NOMO-1 (cell line): ENCODE measurements around the gene BLM.
A peak's percentile ranks its signal among the peaks of the same experiment; 100 is the strongest.

Experiments
- DNase-seq, 2 experiments: peaks; one replicate each; lab custom pipeline; 2025; ENCODE audit not compliant: unreplicated experiment in 2 of 2; lab: John Stamatoyannopoulos, UW

Gene BLM

GRCh38 chr15:90691369-90691768 is 25.8 kb upstream of the BLM start:
- no peak for DNase-seq

DNA sequence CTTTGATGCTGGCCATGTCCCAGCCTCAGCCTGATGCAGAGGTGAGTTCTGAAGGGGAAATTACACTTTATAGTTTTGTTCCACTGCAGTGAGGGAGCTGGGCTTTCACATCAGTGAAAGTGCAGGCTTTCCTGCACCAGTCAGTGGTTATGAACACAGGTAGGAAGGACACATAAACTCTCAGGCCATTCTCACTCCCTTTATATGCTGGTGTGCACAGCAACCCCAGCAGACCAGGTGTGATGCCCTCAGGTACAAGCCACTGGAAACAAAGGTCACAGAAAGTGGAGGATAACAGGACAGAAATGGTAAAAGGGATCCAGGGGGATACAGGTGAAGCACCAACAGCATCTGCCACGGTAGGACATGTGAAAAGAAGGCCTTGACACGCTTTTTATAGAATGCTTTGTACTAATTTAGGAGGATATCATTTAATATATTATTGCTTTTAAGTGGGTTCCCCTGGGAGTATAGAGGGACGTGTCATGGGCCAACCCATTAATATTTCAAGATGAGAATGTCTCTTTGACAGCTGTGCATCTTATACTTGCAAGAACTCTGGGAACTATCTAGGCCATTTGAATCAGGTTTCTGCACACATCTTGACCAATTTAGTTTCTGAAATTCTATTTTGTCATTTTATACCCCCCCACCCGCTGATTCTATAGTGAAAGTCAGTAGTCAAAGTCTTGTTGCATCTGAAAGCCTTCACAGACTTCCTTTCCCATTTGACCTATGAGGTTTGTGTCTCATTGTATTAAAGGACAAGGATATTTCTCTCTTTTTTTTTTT is 25.0 kb upstream of the BLM start:
- no peak for DNase-seq

DNA sequence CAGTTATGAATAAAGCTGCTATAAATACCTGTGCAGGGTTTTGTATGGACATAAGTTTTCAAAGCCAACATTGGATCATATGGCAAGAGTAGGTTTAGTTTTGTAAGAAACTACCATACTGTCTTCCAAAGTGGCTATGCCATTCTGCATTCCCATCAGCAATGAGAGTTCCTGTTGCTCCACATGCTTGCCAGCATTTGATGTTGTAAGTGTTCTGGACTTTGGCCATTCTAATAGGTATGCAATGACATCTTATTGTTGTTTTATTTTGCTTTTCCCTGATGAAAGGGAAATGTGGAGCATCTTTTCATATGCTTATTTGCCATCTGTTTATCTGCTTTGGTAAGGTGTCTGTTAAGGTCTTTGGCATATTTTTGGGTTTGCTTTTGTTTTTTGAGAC is 22.2 kb upstream of the BLM start:
- no peak for DNase-seq

- no peak for DNase-seq
Observed at GRCh38 chr15:90697175-90697574, 20.0 kb upstream of the BLM start.

GRCh38 chr15:90698629-90699028 is 18.5 kb upstream of the BLM start:
- DNase-seq: no peak

DNA sequence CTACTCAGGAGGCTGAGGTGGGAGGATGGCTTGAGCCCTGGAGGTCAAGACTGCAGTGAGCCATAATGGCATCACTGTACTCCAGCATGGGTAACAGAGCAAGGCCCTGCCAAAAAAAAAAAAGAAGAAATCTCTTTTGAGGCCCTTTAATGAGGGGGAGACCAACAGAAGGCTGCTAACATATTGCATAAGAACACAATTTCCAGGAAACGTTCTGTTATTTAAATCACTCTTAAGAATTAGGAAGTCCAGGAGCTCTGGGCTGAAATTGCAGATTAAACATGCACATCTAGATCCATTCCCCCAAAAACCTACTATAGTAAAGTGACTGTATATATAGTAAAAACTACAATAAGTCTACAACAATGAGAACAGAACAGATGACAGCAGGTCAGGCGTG is 16.1 kb upstream of the BLM start:
- peak; percentile 77 to 86 for DNase-seq

DNA sequence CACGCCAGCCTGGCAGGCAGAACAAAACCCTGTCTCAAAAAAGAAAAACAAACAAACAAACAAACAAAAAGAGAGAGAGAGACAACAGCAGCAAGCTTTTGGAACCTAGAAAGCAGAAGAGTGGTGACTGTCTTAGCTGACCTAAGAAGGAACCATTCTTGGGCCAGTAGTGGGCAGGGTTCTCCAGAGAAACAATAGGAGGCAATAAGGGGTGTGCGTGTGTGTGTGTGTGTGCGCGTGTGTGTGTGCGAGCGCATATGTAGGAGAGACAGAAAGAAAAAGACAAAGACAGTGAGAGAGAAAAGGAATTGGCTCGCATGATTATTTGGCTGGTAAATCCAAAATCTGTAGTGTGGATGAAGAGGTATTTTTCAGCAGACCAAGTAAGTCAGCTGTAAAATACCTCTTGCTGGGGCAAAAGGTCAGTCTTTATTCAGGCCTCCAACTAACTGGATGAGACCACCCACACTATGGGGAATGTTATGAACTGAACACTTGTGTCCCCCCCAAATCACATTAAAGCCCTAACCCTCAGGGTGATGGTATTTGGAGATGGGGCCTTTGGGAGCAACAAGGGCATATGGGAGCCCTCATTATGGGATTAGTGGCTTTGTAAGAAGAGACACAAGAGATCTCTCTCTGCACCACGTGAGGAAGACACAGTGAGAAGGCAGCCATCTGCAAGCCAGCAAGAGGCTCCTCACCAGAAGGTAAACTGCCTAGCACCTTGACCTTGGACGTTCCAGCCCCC is 15.1 kb upstream of the BLM start:
- DNase-seq: peak; percentile 57 to 69

DNA sequence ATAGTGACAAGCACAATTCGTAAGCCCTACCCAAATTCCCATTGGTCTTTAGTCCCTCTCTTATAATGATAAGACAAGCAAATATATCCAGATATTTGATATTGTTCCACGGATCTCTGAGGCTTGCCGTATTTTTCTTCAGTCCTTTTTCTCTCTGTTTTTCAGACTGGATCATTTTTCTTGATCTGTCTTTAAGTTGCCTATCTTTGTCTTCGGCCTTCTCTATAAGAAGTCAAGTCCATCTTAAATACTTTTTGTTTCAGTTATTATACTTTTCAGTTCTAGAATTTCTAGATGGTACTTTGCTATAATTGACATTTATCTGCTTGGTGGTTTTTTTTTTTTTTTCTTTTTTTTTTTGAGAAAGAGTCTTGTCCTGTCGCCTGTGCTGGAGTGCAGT is 13.7 kb upstream of the BLM start:
- DNase-seq: no peak

GRCh38 chr15:90705212-90705611 is 11.9 kb upstream of the BLM start:
- no peak for DNase-seq

DNA sequence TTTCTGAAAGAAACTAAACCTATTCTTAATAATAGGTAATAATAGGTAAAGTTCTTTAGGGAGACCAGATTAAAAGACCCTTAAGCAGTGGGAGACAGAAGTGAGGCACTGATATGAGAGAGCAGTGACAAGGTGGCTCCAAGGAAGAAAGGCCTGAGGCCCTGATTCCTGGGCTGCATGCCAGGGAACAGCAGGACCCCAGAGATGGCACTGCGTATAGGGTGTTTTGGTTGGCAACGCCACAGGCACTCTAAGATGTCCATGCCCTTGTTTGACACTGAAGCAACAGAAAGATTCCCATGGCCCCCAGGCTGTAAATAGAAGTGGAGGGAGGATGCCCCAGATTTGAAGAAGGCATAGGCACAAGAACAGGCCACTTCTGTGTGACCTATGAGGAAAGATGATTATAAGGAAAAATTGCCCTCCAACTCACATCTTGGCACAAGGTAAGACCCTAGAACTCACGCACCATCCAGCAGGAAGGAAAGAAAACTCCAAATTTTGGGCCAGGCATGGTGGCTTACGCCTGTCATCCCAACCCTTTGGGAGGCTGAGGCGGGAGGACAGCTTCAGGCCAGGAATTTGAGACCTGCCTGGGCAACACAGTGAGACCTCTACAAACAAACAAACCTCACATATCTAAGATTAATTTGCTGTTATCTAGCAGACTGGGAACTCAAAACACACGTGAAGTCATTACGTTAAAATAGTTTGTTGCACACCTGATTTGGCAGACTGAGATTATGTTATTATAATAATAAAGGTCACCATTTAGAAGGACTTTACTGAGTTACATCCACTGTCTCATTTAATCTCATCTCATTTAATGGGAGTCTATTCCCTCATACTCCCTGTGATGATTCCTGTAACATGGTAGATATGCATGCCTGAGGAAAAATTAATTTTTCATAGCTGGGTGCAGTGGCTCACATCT is 10.5 kb upstream of the BLM start:
- DNase-seq: no peak

- no peak for DNase-seq
Observed at GRCh38 chr15:90707489-90707888, 9.7 kb upstream of the BLM start.

- no peak for DNase-seq
Observed at GRCh38 chr15:90708516-90708915, 8.6 kb upstream of the BLM start.

DNA sequence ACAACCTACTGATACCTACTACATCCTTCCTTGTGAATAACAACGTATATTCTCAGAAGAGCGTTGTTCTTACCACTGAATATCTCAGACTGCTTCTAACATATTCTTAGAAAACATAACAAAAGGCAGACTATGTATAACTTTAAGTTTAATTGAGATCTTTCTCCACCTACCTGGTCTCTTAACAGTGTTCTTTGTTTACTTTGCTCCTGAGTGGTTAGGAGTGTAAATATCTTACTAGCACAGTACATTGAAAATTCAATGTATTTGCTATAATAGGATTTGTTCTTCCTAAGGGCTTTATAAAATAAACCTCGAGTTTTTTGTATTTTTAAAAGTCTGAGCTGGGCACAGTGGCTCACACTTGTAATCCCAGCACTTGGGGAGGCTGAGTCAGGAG is 7.9 kb upstream of the BLM start:
- DNase-seq: no peak

DNA sequence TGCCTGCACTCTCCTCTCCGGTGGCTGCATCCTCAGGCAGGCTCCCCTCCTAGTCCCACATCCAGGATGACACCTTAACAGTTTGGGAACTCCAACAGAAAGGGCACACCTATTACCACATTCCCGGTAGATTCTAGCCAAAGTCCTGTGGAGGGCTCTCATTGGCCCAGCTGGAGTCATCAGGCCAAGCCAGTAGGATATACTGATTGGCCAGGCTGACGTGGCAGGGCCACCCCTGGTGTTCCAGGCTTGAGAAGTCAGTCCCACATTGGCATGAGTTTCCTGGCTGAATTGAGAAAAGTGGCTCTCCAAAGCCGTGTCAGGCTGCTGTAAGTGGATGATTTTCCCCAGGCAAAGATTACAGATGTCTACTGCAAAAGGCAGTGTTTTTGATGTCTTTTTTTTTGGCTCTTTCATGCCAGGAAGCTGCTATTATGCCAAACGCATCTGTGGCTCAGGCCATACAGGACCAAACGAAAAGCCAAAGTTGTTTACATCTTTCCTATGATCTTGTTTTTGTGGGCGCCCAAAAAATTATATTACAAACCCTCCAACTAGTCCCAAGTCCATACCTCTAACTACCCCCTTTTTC is 6.6 kb upstream of the BLM start:
- DNase-seq: no peak

DNA sequence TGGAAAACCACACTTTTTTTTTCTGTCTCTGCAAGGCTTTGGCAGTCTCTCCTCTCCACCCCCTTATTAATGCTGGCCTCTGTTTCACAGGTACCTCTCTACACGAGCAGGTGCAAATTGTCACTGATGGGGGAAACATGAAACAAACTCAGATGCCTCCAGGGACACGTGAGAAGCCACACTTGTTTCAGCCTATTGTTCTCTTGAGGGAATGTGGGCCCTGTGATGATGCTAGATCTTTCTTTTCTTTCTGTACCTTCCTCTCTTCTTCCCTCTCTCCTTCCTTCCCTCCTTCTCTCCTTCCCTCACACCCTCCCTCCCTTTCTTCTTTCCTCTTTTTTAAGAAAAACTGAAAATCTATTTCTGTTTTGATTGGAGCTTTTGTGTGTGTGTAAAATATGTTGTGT is 5.7 kb upstream of the BLM start:
- DNase-seq: no peak

GRCh38 chr15:90711842-90712241 is 5.3 kb upstream of the BLM start:
- DNase-seq: peak in 1 of 2 experiments; percentile 32

DNA sequence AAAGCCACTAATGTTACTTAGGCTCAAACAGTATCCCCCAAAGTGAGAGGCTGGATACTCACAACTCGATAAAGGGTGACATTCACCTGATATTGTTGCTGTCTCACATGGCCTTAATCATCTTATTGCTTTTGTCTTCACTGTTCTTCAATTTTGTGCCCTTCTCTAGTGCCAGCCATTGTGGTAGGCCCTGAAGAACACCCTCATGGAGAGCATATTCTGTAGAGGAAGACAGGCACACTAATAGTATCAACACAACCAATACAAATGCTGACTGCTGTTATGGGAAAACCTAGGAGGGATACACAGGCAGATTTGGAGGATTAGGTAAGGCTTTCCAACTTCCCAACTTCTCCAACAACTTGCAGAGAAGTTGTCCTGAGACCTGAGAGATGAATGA is 4.1 kb upstream of the BLM start:
- DNase-seq: no peak

- DNase-seq: no peak
Observed at GRCh38 chr15:90716317-90716975, 700 bp upstream of the BLM start.

GRCh38 chr15:90718232-90718631 is 1.1 kb downstream of the BLM start:
- no peak for DNase-seq

GRCh38 chr15:90720131-90720530 is 3.0 kb downstream of the BLM start:
- no peak for DNase-seq
